K562 (cell line): ENCODE data around the gene GARIN5B. TPM values are rescaled to one million over a fixed set of nuclear protein-coding genes. Genes with fewer than 3 reads are reported as not detected.

Experiments
- ATAC-seq: fragments of 200-7000 bp; cut with Tn5 transposase; 3 replicates; pipeline ENCODE4 v1.9.1; 2020; ENCODE audit warnings: moderate library complexity
- BruUV-seq: library from RNA; stranded (reverse); fragments of 400-500 nt; replicated peaks from 2 replicates; lab custom pipeline; 2021; lab: Mats Ljungman, UMichigan
- CTCF ChIA-PET: fragments of 300-600 bp; formaldehyde crosslinking; extraction: SDS; loops from one replicate; lab custom pipeline; 2021; ENCODE audit warnings: low intra/inter-chr PET ratio; lab: Yijun Ruan, JAX
- POLR2A ChIA-PET: fragments of 300-600, 350-650 bp; sonication (Branson Sonifier 250); formaldehyde crosslinking; extraction: SDS; loops from one replicate; lab custom pipeline; 2021; ENCODE audit warnings: antibody characterized with exemption, inconsistent platforms; lab: Yijun Ruan, JAX
- DNase-seq, 4 experiments: peaks; one replicate each; pipeline versions ENCODE4 v3.0.0 to v3.0.0-alpha.2; 2011 to 2018; ENCODE audit warnings: low spot score in 3 of 4, mixed read lengths in 3 of 4; ENCODE audit errors: extremely low read depth in 1 of 4
- FAIRE-seq: peaks from 2 replicates; lab custom pipeline; 2011; peaks lifted over from hg19 to GRCh38; lab: Jason Lieb, UNC
- H2AFZ ChIP-seq: 2 replicates; pipeline ENCODE4 v1.6.0; 2011; ENCODE audit warnings: low read depth, low read length, control low read depth, inconsistent platforms
- H3K27ac ChIP-seq: fragments of 200-600 bp; 3 replicates; pipeline ENCODE4 v1.8.0; 2011; ENCODE audit warnings: low read depth, mild to moderate bottlenecking, control low read depth, inconsistent platforms, low read length, moderate library complexity, mixed read lengths; ENCODE audit errors: extremely low read depth
- H3K27me3 ChIP-seq, 2 experiments: fragments of 300-600 bp in 1 of 2; 2 replicates in 1 of 2; 3 replicates in 1 of 2; pipeline versions ENCODE4 v1.6.0 to v1.8.0; 2011; ENCODE audit warnings: inconsistent platforms in 2 of 2, low read length in 2 of 2, mild to moderate bottlenecking in 1 of 2, mixed read lengths in 1 of 2, moderate library complexity in 1 of 2; ENCODE audit not compliant: control insufficient read depth in 2 of 2, insufficient read depth in 2 of 2
- H3K36me3 ChIP-seq: fragments of 300-600 bp; 3 replicates; pipeline ENCODE4 v1.8.0; 2011; ENCODE audit warnings: mild to moderate bottlenecking, low read length, inconsistent platforms; ENCODE audit not compliant: control insufficient read depth, insufficient read depth
- H3K4me1 ChIP-seq, 2 experiments: fragments of 200-600 bp in 1 of 2; replicated peaks in 1 of 2; 2 replicates in 1 of 2; 3 replicates in 1 of 2; pipeline versions ENCODE4 v1.5.1 to v1.8.0; 2011; ENCODE audit warnings: inconsistent platforms in 2 of 2, low read length in 2 of 2, mild to moderate bottlenecking in 1 of 2, mixed read lengths in 1 of 2, moderate library complexity in 1 of 2; ENCODE audit not compliant: control insufficient read depth in 2 of 2, insufficient read depth in 2 of 2
- H3K4me2 ChIP-seq: 2 replicates; pipeline ENCODE4 v1.6.1; 2011; ENCODE audit warnings: low read length, control low read depth, inconsistent platforms, mixed read lengths; ENCODE audit not compliant: insufficient read depth
- H3K4me3 ChIP-seq: fragments of 200-600 bp; sonication (generic), shearing (Covaris generic); 2 replicates; pipeline ENCODE4 v1.5.1; 2016; ENCODE audit warnings: control low read depth, inconsistent platforms
- H3K79me2 ChIP-seq: fragments of 200-600 bp; 3 replicates; pipeline ENCODE4 v1.8.0; 2011; ENCODE audit warnings: low read length, inconsistent platforms; ENCODE audit not compliant: control insufficient read depth, insufficient read depth
- H3K9ac ChIP-seq, 2 experiments: 2 replicates each; pipeline versions ENCODE4 v1.6.0 to v1.6.1; 2011; ENCODE audit warnings: low read depth in 2 of 2, low read length in 2 of 2, control low read depth in 1 of 2, inconsistent platforms in 1 of 2, mild to moderate bottlenecking in 1 of 2, mixed read lengths in 1 of 2; ENCODE audit not compliant: insufficient read depth in 1 of 2
- H3K9me1 ChIP-seq: one replicate; pipeline ENCODE4 v1.6.0; 2011; ENCODE audit warnings: inconsistent platforms, mild to moderate bottlenecking, low read length, moderate library complexity; ENCODE audit not compliant: control insufficient read depth, insufficient read depth
- H3K9me3 ChIP-seq: replicated peaks from 2 replicates; pipeline ENCODE4 v1.5.1; 2011; ENCODE audit warnings: low read depth, low read length, inconsistent platforms; ENCODE audit not compliant: control insufficient read depth, insufficient read depth
- H4K20me1 ChIP-seq: replicated peaks from 2 replicates; pipeline ENCODE4 v1.6.1; 2011; ENCODE audit warnings: low read length, inconsistent platforms, mixed read lengths; ENCODE audit not compliant: control insufficient read depth, insufficient read depth
- ELF2 ChIP-seq: fragments of 250-450 bp; sonication (Bioruptor Pico); IDR thresholded peaks from 2 replicates; pipeline ENCODE4 v1.5.0; 2021; ENCODE audit warnings: mild to moderate bottlenecking
- HNRNPK ChIP-seq: fragments of 200-400 bp; formaldehyde crosslinking; IDR thresholded peaks from one replicate; pipeline ENCODE4 v1.6.1; 2018; ENCODE audit warnings: mild to moderate bottlenecking, low read depth, low read length; ENCODE audit not compliant: poor library complexity, severe bottlenecking
- NCOA2 ChIP-seq, 2 experiments: fragments of 450-650 bp; IDR thresholded peaks; 2 replicates each; pipeline ENCODE4 v1.6.1; 2018; ENCODE audit warnings: mild to moderate bottlenecking in 2 of 2, moderate library complexity in 1 of 2; ENCODE audit not compliant: partially characterized antibody in 2 of 2
- NFIC ChIP-seq: fragments of 450-650 bp; IDR thresholded peaks from 2 replicates; pipeline ENCODE4 v1.6.1; 2017; ENCODE audit warnings: mild to moderate bottlenecking, inconsistent platforms
- OTX1 ChIP-seq: fragments of 450-650 bp; formaldehyde crosslinking; IDR thresholded peaks from 2 replicates; pipeline ENCODE4 v1.4.0; 2022; ENCODE audit warnings: mild to moderate bottlenecking
- SREBF1 ChIP-seq: fragments of 150-350 bp; IDR thresholded peaks from 2 replicates; pipeline ENCODE4 v1.6.1; 2014; ENCODE audit warnings: antibody characterized with exemption, low read depth, low read length, borderline replicate concordance
- YY1 ChIP-seq, 3 experiments: IDR thresholded peaks; 2 replicates each; pipeline ENCODE4 v1.6.1; 2011; ENCODE audit warnings: low read length in 2 of 3, mild to moderate bottlenecking in 2 of 3, moderate library complexity in 2 of 3, borderline replicate concordance in 1 of 3, control low read depth in 1 of 3, low read depth in 1 of 3; ENCODE audit not compliant: insufficient read depth in 3 of 3, insufficient replicate concordance in 2 of 3, control insufficient read depth in 1 of 3, insufficient read length in 1 of 3; ENCODE audit errors: extremely low read depth in 1 of 3
- ZNF12 ChIP-seq: sonication (generic); formaldehyde crosslinking; IDR thresholded peaks from 2 replicates; pipeline ENCODE4 v1.4.0; 2020; ENCODE audit warnings: mild to moderate bottlenecking, missing genetic modification reagents
- ZNF133 ChIP-seq: fragments of 250-450 bp; sonication (Bioruptor Pico); IDR thresholded peaks from 2 replicates; pipeline ENCODE4 v1.4.0; 2020; ENCODE audit warnings: mild to moderate bottlenecking
- ZNF146 ChIP-seq: IDR thresholded peaks from one replicate; pipeline ENCODE4 v1.6.1; 2018; ENCODE audit warnings: missing compliant biosample characterization; ENCODE audit not compliant: unreplicated experiment
- WGBS: fragments of 100-300 bp; shearing (Covaris generic); methylation state at CpG from one replicate; pipeline ENCODE4 v1.1.6; 2016; ENCODE audit warnings: low coverage, mixed read lengths; ENCODE audit not compliant: insufficient coverage; ENCODE audit errors: missing lambda C conversion rate; 5-methylcytosine and 5-hydroxymethylcytosine counted together
- in situ Hi-C: fragments of 300-500 bp; cut with MboI; formaldehyde crosslinking; loops from 4 replicates; pipeline ENCODE4 v1.15.0; 2018; ENCODE audit warnings: inconsistent platforms, mixed read lengths
- intact Hi-C: fragments of 100-400 bp; cut with micrococcal nuclease; formaldehyde crosslinking; loops from 2 replicates; pipeline ENCODE4 v1.14.2; 2022
- polyA plus RNA-seq, 8 experiments: library from polyadenylated mRNA; depleted of rRNA in 4 of 8; stranded (reverse) in 5 of 8; unstranded in 3 of 8; fragments of >200 nt; fragmentation: Nextera tagmentation in 2 of 8; fragmentation: Illumina TruSeq in 1 of 8; extraction: Ambion mirVana in 2 of 8; extraction: Trizol in 1 of 8; gene quantifications; 2 replicates each; pipeline versions ENCODE4 v1.2.1 to v1.2.3, GENCODE V29; 2011 to 2014; ENCODE audit warnings: inconsistent platforms in 1 of 8, missing spikeins in 1 of 8
- total RNA-seq, 7 experiments: library from RNA; depleted of rRNA in 6 of 7; stranded (reverse); fragments of >200 nt in 6 of 7; fragmentation: Illumina TruSeq in 2 of 7; extraction: Trizol in 2 of 7; gene quantifications; 2 replicates each; pipeline versions ENCODE4 v1.2.1 to v1.2.3, GENCODE V29; 2011 to 2021; ENCODE audit warnings: low replicate concordance in 1 of 7

Gene GARIN5B
- total and polyA plus RNA-seq, 9 of the 15 experiments (the other 6 are each of a cell fraction or from before 2014, with no cell fraction given): not detected

- under 1% methylated on average over 16 of the region's 44 CpGs for WGBS
- peak; percentile 38 to 69 (median 48) for DNase-seq
- H3K27me3 ChIP-seq: no peaks in the 10 kb centered on the region
- H3K27ac ChIP-seq: peak overlapping the region; percentile 97
- FAIRE-seq: no peak
- peaks cover 24% of the 10 kb centered on the region for H3K79me2 ChIP-seq
- CTCF ChIA-PET: no interaction called here
- peak overlapping the region; percentile 97 for H3K4me2 ChIP-seq
- H3K4me1 ChIP-seq: peaks cover 7 to 55% of the 10 kb centered on the region in 2 experiments; a peak in 4 of 5 replicates
- peaks cover 32% of the 10 kb centered on the region; the same call in 2 of the 3 replicates for H3K36me3 ChIP-seq
- H3K9me3 ChIP-seq: no peaks in the 10 kb centered on the region
- peak; percentile 3 for ATAC-seq
- no peaks in the 10 kb centered on the region for H3K9me1 ChIP-seq
- peak overlapping the region; percentile 92 for H3K4me3 ChIP-seq
- BruUV-seq: no TSS peak
- peak overlapping the region; percentile 97 to 99 for H3K9ac ChIP-seq
- POLR2A ChIA-PET: interaction anchor here (0.7 to 2.3 kb wide), 21 partner anchors 9 to 180 kb away, joined by 3 to 14 read pairs (median 5); partner anchors contain the start of genes HSPBP1, PPP6R1 and TMEM238
- H4K20me1 ChIP-seq: 0 out of 2 replicates have a peak, but pooled peaks cover 6% of the 10 kb centered on the region
- no peak overlapping the region for H2AFZ ChIP-seq
- in situ Hi-C loops: no loop called here
- intact Hi-C loops: loop anchor here (5.0 kb wide), 1 partner anchor 38 kb away; no protein-coding TSS in a partner anchor
- no peak for TF ChIP-seq SREBF1
- TF ChIP-seq NCOA2 (IDR thresholded peaks at IDR 0.05; ENCODE audit: partially characterized antibody in 2 of 2): no peak
- 0 out of 2 replicates have a peak, but pooled peaks have one; percentile 48 for TF ChIP-seq ZNF12 (CRISPR knock-in tag)
- peak in 2 of 3 experiments; percentile 39 to 68 for TF ChIP-seq YY1 (IDR thresholded peaks at IDR 0.05; ENCODE audit: borderline replicate concordance in 1 of 3, control insufficient read depth in 1 of 3, extremely low read depth in 1 of 3, insufficient read depth in 3 of 3, insufficient read length in 1 of 3, insufficient replicate concordance in 2 of 3, low read depth in 1 of 3, low read length in 2 of 3)
- TF ChIP-seq OTX1 (CRISPR knock-in tag): no peak
- no peak for TF ChIP-seq ZNF146 (CRISPR knock-in tag)
- TF ChIP-seq NFIC: peak; percentile 34; the same call in 1 of the 2 replicates
- no peak for TF ChIP-seq ELF2 (CRISPR knock-in tag)
- no peak for TF ChIP-seq HNRNPK
- TF ChIP-seq ZNF133: no peak
Observed at GRCh38 chr19:55339889-55340783, 22.9 kb downstream of the GARIN5B start.
